GM12878 (cell line): ENCODE measurements around the gene SCP2D1.

Source experiments
- CTCF ChIP-seq, 3 experiments: IDR thresholded peaks in 2 of 3; conservative IDR thresholded peaks in 1 of 3; 2 replicates each; pipeline ENCODE4 v1.5.1; 2011; ENCODE audit warnings: low read depth in 3 of 3, low read length in 3 of 3, mild to moderate bottlenecking in 3 of 3, control low read depth in 2 of 3, moderate library complexity in 2 of 3, inconsistent platforms in 1 of 3, mixed read lengths in 1 of 3; ENCODE audit not compliant: control insufficient read depth in 2 of 3, insufficient read depth in 1 of 3; ENCODE audit errors: extremely low read depth in 1 of 3
- ELK1 ChIP-seq: IDR thresholded peaks from 2 replicates; pipeline ENCODE4 v1.6.1; 2012; ENCODE audit warnings: low read depth, low read length, improper control_type of control experiment
- EZH2 ChIP-seq: IDR thresholded peaks from 2 replicates; pipeline ENCODE4 v1.6.1; 2012; ENCODE audit warnings: low read depth, mild to moderate bottlenecking, control low read depth, inconsistent platforms, low read length, borderline replicate concordance; ENCODE audit not compliant: control insufficient read depth
- JUNB ChIP-seq: IDR thresholded peaks from 2 replicates; pipeline ENCODE4 v1.6.1; 2016; ENCODE audit warnings: antibody characterized with exemption, mild to moderate bottlenecking
- KDM1A ChIP-seq: fragments of 200-600 bp; sonication (generic); IDR thresholded peaks from 2 replicates; pipeline ENCODE4 v1.6.1; 2016; ENCODE audit warnings: borderline replicate concordance
- MLLT1 ChIP-seq: fragments of 450-650 bp; IDR thresholded peaks from 2 replicates; pipeline ENCODE4 v1.6.1; 2016; ENCODE audit warnings: mild to moderate bottlenecking
- NFYB ChIP-seq: IDR thresholded peaks from 2 replicates; pipeline ENCODE4 v1.6.1; 2011; ENCODE audit warnings: low read depth, mild to moderate bottlenecking, low read length, improper control_type of control experiment, moderate library complexity; ENCODE audit not compliant: insufficient read depth
- POLR2A ChIP-seq: IDR thresholded peaks from 2 replicates; pipeline ENCODE4 v1.6.1; 2011; ENCODE audit warnings: low read depth, mild to moderate bottlenecking, low read length
- POLR2AphosphoS2 ChIP-seq: IDR thresholded peaks from 2 replicates; pipeline ENCODE4 v1.6.1; 2011; ENCODE audit warnings: low read depth, mild to moderate bottlenecking, low read length, improper control_type of control experiment, moderate library complexity
- POLR2AphosphoS5 ChIP-seq: IDR thresholded peaks from 2 replicates; pipeline ENCODE4 v1.6.1; 2011; ENCODE audit warnings: mild to moderate bottlenecking, low read length, inconsistent platforms
- RAD21 ChIP-seq: IDR thresholded peaks from 2 replicates; pipeline ENCODE4 v1.6.1; 2011; ENCODE audit warnings: mild to moderate bottlenecking, low read depth, low read length, moderate library complexity; ENCODE audit not compliant: insufficient read depth
- SIX5 ChIP-seq: IDR thresholded peaks from 2 replicates; pipeline ENCODE4 v1.6.1; 2011; ENCODE audit warnings: mild to moderate bottlenecking, low read depth, low read length, moderate library complexity; ENCODE audit not compliant: severe bottlenecking

GRCh38 chr20:18783385-18783959 is 30.1 kb upstream of the SCP2D1 start:
- TF ChIP-seq RAD21 (no peak), POLR2A (no peak), EZH2 (no peak), CTCF (IDR thresholded peaks at IDR 0.05 in 2 of 3, conservative IDR thresholded peaks at IDR 0.05 in 1 of 3; ENCODE audit: control insufficient read depth in 2 of 3, extremely low read depth in 1 of 3, insufficient read depth in 1 of 3, low read depth in 3 of 3, low read length in 3 of 3) (no peak), KDM1A (no peak), ELK1 (no peak), NFYB (no peak), MLLT1 (no peak), SIX5 (no peak), POLR2AphosphoS5 (no peak), POLR2AphosphoS2 (no peak), JUNB (no peak)
